GM18868 (cell line): ENCODE data around the gene TRMT13.

Experiments used
- ATAC-seq: cut with Tn5 transposase; IDR thresholded peaks from one replicate; pipeline ENCODE4 v1.9.1; 2021; ENCODE audit warnings: mild to moderate bottlenecking, moderate library complexity; ENCODE audit not compliant: unreplicated experiment

TRMT13 gene

DNA sequence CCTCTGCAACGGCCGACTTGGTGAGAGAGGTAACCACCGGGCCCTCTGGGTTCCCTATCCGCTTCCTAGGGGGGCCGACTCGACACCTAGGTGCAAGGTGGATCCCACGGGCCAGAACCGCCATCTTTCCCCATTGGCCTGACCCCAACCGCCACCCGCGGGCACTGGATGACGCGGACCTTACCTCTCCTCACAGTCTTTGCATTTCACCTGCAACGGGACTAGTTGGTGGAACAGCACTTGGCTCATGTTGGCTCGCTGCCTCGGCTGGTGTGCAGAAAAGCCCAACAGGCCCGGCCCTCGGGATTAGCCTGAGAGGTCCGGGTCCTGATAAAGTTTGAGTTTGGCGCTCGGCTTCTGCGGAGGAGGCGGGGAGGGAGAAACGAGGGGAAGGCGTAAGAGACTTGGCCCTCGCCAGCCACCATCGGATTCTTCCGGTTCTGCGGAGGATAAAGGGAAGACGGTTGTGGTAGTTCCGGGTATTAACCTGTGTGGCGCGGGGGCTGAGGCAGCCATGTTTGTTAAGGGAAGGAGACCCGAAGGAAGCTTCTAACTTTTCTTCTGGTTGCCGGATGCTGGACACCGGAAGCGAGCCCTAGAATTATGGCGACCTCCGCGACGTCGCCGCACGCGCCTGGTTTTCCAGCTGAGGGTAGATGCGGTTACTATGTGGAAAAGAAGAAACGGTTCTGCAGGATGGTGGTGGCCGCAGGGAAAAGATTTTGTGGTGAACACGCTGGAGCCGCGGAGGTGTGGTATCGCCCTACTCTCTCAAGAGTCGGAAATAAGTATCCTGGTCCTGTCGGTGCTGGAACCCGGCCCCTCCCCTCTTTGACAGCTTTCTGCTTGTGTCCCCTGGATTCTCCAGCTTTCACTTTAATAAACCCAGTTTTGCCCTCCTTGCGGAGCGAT, at the start of gene TRMT13, which contains the start of gene SASS6:
TRMT13 (plus strand) TSS at position 598 of the 912 bp plus-strand sequence; CDS start at position 604, 6 bp downstream.
SASS6 (minus strand) TSS at position 365 of the 912 bp plus-strand sequence; CDS start at position 249, 116 bp downstream.
- ATAC-seq = peak; percentile 90

- no peak for ATAC-seq
Observed at GRCh38 chr1:100087396-100087795, 45.6 kb upstream of the TRMT13 start.

GRCh38 chr1:100089082-100089481, 43.9 kb upstream of the TRMT13 start:
- no peak for ATAC-seq

- ATAC-seq = no peak
Observed at GRCh38 chr1:100090471-100090870, 42.5 kb upstream of the TRMT13 start.

DNA sequence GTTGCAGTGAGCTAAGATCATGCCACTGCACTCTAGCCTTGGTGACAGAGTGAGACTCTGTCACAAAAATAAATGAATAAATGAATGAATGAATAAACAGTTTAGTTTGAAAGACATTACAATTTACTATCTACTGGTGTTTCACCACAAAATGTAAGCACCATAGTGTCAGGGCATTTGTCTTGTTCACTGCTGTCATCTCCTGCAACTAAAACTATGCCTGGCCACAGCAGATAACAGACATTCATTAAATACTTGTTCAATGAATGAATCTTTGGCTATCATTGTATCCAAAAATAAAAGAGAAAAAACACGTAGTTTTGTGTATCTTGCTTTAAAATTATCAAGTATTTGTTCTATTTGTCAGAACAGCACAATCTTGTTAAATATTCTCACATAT, 32.8 kb upstream of the TRMT13 start:
- no peak for ATAC-seq

- ATAC-seq = no peak
Observed at GRCh38 chr1:100101564-100101963, 31.4 kb upstream of the TRMT13 start.

DNA sequence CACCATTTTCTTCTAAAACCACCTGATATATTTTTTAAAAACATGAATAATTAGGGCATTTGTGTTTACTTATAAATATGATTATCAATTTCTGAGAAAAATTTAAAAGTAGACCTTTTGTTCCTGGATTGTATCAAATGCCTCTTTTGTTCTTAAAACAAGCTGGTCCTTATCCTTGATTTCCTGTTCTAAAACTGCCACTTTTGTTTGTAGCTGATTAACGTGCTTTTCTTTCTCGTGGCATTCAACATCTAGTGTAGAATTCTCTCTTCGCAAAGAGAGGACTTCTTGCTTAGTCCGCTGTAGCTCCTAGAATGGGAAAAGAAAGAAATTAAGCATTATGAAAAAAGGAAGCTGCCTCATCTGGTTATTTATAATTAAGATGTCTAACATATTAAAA, 25.3 kb upstream of the TRMT13 start:
- ATAC-seq = no peak

DNA sequence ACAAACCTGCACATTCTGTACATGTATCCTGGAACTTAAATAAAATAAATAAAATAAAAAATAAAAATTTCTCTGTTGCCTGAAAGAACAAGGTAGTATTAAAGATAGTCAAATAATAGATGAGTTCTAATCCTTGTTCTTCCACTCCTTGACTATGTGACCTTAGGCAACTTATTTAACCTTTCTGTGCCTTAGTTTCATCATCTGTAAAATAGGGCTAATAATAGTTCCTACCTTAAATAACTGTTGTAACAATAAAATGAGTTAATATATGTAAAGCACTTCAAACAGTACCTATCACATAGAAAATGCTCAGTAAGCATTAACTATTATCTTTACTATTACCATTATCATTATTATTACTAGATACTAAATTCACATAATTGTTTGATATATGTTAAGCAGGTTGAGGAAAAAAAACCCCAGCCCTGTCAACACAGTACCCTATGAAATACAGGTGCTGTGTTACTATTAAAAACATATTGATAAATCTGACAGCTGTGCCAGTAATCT, 23.4 kb upstream of the TRMT13 start:
- ATAC-seq = no peak

DNA sequence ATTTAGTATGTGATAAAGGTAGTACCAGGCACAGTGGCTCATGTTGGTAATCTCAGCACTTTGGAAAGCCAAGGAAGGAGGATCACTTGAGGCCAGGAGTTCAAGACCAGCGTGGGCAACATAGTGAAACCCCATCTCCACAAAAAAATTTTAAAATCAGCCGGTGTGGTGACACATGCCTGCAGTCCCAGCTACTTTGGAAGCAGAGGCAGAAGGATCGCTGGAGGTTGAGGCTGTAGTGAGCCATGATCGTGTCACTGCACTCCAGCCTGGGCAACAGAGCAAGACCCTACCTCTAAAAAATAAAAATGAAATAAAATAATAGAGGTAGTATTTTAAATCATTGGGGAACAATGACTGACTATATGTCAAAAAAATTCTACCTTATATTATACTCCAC, 17.4 kb upstream of the TRMT13 start:
- ATAC-seq = no peak

DNA sequence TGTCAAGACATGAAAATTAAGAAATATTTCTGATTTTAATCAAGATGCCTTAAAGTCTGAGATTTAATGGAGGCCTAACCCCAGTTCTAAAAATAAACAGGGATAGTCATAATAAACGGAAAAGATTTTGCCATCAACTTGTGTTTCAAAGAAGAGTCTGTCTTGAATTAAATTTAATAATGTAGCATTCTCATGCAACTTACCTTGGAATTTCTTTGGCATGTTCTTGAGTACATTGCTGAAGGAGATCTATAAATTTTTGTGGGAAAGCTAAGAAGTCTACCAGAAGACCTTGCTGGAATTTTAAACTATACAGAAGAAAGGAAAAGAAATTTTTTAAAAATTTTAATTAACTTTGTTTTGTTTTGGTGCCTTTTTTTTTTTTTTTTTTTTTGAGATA, 10.8 kb upstream of the TRMT13 start:
- ATAC-seq = no peak

DNA sequence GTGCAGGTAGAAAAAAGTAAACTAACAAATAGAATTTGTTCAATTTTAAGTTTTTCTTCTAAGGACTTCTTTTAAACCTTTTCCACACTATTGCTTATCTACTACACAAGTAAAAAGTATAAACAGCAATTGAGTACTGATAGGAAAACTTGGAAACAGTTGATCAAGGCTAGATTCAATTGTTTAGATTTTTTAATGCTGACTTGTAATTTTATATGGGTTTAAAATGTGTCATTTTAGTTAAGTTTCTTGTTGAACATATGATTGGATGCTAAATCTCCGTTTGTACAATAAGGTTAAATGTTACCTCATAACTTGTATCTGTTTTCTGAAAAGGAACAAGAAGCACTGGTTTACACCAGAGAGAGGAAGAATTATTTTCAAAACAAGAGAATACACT, 5.7 kb upstream of the TRMT13 start:
- no peak for ATAC-seq

GRCh38 chr1:100130552-100131077, 2.3 kb upstream of the TRMT13 start:
- ATAC-seq = no peak

- ATAC-seq = no peak
Observed at GRCh38 chr1:100131623-100132022, 1.3 kb upstream of the TRMT13 start.

- no peak for ATAC-seq
Observed at GRCh38 chr1:100134872-100135271, 1.9 kb downstream of the TRMT13 start.

GRCh38 chr1:100137602-100138001, 4.6 kb downstream of the TRMT13 start:
- ATAC-seq = no peak

DNA sequence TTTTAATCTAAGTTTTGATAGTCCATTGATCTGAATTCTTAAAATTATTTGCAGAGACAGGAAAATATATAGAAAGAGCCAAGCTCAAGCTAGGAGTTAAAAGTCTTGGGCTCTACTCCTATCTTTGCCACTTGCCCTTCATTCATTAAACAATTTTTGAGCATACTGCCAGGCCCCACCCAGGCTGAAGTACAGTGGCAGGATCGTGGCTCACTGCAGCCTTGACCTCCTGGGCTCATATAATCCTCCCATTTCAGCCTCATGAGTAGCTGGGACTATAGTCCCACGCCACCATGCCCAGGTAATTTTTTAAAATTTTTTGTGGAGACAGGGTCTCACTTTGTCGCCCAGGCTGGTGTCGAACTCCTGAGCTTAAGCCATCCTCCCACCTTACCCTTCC, 8.2 kb downstream of the TRMT13 start:
- ATAC-seq = no peak

DNA sequence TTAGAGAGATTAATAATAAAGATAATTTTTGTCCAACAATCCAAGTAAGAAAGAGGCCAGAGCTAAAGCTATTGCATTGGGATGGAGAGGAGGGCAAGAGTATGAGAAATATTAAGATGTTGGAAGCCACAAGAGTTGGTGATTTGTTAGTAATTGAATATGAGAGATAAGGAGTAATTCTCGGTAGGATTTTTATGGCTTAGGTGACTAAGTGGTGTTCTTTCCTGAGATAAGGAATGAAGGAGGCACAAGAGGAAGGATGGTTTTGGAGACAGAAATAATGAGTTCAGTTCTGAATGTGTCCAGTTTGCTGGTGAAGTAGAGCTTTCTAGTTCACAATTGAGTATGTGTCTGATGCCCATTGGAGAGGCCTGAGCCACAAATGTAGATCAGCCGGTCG, 9.4 kb downstream of the TRMT13 start:
- ATAC-seq = no peak

GRCh38 chr1:100145116-100145515, 12.2 kb downstream of the TRMT13 start:
- no peak for ATAC-seq

DNA sequence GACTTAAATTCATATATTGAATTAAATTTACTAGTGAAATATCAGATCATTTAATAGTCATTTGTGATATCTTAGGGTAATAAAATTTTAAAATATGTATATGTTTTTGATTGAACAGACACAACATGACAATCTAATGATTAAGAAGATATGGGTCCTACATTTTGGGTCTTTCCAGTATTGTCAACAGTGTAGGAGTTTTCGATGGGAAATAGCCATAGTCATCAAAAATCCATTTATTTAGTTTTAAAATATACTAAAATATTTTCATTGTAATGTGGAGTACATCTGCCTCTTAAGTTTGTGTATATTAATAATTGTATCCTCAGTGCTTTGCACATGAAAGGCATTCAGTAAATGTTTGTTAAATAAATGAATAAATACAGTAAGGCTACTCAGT, 14.0 kb downstream of the TRMT13 start:
- ATAC-seq = no peak

DNA sequence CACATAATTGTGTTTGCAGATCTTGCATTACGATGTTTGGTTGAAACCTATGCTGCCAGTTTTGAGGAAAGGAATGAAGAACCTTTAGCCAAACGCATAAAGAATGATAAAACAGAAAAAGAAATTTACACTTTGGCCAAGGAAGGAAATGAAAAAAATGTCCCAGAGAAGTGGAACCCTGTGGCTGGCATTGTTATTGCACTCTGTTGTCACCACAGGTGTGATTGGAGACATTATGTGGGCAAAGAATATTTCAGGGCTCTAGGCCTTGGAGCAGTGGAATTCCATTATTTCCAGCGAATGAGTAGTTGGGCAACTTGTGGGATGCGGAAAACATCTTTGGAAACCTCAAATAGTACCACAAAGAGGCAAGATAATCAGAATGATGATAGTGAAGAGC, 14.9 kb downstream of the TRMT13 start:
- no peak for ATAC-seq

GRCh38 chr1:100151679-100152078, 18.7 kb downstream of the TRMT13 start:
- ATAC-seq = no peak

GRCh38 chr1:100152271-100152670, 19.3 kb downstream of the TRMT13 start:
- ATAC-seq = peak; percentile 93
